ENCODE data around the gene SLC25A44. TPM values are rescaled to one million over a fixed set of nuclear protein-coding genes. Genes with fewer than 3 reads are reported as not detected.
A peak's percentile ranks its signal among the peaks of the same experiment; 100 is the strongest.

SLC25A44 gene, protein sequence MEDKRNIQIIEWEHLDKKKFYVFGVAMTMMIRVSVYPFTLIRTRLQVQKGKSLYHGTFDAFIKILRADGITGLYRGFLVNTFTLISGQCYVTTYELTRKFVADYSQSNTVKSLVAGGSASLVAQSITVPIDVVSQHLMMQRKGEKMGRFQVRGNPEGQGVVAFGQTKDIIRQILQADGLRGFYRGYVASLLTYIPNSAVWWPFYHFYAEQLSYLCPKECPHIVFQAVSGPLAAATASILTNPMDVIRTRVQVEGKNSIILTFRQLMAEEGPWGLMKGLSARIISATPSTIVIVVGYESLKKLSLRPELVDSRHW
- total RNA-seq (2014; rRNA removed; shearing (Covaris generic)): 18.4 and 19.1 TPM in 2 replicates
- 11.6 and 13.1 TPM in 2 replicates for polyA plus RNA-seq (2014; cell fraction: nucleus; rRNA removed)

DNA sequence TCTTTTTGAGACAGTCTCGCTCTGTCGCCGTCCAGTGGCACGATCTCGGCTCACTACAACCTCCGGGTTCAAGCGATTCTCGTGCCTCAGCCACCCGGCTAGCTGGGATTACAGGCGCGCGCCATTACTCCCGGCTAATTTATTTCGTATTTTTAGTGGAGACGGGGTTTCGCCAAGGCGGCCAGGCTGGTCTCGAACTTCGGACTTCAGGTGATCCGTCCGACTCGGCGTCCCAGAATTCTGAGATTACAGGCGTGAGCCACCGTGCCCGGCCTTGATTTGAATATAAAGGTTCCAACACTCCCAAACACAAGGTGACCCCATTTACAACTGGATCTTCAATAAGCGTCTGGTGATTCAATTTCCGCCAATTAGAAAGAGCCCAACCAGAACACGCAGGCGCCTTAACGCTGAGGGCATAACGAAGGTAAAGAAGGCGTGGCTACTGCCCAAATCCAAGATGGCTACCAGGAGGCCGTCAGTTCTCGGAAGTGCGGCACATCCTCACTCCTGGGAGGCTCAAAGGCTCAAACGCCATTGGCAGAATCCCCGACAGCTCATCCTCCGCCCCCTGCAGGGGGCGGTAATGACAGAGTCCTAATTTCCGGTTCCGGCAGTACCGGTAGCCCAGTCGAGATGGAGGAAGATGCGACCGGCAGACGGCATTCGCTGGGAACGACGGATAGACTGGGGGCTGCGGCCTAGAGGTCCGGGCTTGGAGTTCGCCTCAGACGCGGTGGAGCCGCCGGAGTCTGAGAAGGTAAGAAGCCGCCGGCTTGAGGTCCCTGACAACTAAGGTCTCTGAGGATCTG, at the start of gene SLC25A44:
TSS of gene SLC25A44 (plus strand) at position 617 of the 812 bp plus-strand sequence. CDS start 5,744 bp downstream, outside the sequence.
- peak; percentile 100 for DNase-seq (ENCODE audit: extremely low read depth, low read depth)

DNA sequence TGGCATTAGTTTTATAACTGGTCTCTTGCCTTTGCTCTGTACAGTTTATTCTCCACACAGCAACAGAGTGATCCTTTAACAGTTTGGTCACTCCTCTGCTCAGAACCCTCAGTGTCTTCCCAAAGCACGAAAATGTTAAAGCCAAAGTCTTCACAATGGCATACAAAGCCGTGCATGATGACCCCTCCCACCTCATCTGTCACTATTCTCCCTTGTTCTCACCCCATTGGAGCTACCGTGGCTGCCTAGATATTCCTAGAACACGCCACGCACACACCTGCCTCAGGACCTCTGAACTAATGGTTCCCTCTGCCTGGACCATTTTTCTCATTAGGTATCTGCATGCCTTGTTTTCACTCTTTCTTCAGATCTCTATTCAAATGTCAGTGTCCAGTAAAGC, 49.2 kb upstream of the SLC25A44 start:
- DNase-seq (ENCODE audit: extremely low read depth, low read depth): no peak

DNA sequence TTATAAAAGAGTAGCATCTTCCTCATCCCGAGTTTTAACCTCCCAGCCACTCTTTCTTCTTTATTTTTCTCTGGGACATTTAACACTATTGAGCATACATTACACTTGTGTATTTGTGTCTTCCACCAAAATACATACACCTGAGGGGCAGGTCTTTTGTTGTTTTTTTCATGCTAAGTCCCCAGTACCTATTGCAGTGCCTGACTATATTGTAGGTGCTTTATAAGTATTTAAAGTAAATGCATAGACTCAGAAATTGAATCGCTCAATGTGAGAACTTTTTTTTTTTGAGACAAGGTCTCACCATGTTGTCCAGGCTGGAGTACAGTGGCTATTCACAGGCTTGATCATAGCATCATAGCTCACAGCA, 48.3 kb upstream of the SLC25A44 start:
- DNase-seq (ENCODE audit: extremely low read depth, low read depth): no peak

DNA sequence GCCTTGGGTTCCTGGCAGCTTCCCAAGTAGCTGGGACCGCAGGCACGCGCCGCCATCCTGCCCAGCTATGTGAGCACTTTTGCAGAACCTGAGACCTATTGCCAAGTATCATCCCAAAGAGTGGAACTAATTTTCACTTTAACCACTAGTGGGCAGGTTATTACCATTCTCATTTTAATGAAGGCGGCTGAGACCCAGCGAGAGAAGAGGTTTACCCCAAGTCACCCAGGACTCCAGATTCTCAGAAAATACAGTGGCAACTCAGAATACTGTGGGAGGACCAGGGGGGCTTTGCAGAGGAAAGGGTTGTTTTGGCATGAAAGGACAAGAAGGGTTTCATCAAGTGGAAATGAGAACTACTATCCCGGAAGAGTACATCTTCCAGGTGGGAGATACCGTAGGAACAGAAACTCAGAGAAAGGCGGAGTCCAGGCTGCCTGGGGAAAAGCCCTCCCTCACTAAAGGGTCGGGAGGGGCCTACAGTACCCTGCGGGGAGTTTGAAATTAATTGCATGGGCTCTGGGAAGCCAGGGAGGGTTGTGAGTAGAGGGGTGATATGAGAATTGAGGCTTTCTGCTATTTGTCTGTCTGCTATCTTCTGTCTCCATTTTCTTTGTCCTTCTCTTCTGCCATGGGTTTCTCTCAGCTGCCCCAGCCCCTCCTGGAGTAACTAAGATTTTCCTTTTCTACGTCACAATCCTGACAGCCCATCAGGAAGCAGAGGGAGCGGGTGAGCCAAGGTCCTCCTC, 47.7 kb upstream of the SLC25A44 start:
- DNase-seq (ENCODE audit: extremely low read depth, low read depth): peak; percentile 81

DNA sequence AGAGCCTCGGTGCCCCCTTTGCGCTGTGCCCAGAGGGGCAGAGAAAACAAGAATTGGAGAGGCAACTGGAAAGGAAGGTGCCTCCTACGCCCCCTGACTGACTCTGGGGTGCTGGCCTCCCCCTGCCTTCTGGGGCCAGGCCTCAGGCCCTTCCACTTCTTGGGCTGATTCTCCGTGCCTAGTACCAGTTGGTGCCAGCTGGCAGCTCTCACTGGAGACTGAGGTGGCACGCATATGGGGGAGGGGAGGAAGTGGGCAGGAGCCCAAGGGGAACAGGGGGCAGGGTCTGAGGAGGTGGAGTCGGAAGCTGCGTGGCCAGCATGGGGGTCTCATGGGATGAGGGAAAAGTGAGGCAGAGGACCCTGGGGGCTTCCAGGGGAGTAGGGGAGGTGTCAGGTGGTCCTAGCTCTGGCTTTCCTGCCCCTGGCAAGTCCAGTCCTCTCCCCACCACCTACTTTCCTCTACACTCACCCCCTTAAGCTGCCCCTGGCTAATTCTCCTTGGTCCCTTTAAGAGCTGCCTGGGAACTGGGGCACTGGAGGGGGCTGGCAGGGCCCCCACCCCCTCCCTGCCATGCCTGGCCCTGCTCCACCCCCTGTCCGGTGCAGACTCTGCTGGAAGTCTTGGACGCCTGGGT, 47.0 kb upstream of the SLC25A44 start:
- DNase-seq (ENCODE audit: extremely low read depth, low read depth): no peak

DNA sequence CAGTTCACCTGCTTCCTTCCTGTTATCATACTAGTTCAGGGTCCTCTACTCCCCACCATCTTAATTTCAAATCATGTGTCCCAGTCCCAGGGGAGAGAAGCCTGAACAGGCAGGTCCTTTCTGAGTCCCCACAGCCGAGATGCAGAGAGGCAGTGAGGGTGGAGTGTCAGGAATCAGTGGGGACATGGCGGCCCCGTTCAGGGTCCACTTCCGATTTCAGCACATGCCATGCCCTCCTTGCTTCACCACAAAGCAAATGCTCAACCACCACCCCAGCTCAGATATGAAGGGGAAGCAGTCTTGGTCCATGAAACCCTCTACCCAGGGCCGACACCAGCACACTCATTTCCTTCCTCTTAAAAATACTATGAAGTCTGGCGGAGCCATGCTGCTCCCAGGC, 45.7 kb upstream of the SLC25A44 start:
- DNase-seq (ENCODE audit: extremely low read depth, low read depth): no peak

DNA sequence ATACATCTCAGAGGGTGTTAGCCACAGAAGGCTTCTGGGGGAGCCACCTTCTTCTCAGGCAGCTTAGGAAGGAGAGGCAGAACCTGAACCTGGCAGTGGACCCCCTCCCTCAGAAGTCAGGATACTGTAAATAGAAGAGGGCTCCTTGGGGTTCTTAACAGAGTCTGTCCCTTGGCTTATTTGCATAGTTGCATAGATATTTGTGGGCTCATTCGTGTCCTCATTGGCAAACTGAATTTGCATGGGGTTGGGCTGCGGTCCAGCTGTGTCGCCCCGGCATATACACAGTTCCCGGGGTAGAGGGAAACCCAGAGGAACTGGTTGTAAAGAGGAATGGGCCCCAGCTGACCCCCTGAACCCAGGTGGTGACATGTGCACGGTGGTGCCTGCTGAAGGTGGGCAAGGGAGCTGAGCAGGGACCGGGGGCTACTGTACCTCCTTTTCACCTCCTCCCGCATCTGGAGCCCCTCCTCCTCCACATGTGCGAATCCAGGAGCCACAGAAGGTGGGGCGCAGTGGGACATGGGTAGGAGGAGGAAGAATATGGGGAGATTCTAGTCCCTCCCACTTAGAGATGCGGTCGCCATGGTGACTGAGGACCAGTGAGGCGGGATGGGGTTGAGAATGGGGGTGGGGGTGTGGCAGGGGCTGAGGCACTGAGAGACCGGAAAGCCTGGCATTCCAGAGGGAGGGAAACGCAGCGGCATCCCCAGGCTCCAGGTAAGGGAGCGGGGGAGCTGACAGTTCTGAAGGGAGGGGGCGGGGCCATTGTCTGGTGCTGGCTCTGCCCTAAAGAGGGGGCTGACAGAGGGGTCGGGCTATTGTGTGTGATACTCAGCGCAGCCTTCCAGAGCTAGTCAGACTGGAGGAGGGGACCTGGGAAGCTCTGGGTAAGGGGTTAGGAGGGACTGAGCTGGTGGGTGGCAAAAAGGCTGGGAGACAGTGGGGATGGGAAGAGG, 44.3 kb upstream of the SLC25A44 start:
- DNase-seq (ENCODE audit: extremely low read depth, low read depth): no peak

DNA sequence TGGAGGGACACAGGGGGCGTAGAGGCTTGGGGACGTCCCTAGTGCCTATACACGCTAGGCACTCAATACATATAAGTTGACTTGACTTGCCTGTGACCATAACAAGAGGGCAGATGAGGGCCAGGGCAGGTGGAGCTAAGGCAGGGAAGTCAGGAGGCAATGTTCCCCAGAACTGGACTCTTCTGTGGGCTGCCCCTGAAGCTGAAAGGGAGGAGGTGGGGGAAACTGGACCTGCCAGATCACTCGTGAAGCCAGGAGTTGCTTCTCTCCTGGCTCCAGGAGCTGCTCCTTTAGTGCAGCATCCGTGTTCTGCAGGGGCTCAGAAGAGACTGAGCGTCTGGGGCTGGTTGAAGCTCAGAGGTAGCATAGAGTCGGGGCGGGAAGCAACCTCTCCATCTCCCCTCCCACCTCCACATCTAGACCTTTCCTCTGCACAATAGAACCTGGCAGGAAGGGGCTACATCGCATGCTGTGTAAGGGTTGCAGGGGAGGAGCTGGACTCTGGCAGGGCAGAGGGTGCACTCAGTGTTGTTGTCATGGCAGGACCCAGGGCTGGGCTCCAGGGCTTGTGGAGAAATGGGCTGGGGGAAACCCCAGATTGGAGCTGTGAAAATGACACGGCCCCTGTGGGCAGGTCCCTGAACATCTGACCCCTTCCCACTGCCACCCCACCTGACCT, 43.4 kb upstream of the SLC25A44 start:
- DNase-seq (ENCODE audit: extremely low read depth, low read depth): no peak

DNA sequence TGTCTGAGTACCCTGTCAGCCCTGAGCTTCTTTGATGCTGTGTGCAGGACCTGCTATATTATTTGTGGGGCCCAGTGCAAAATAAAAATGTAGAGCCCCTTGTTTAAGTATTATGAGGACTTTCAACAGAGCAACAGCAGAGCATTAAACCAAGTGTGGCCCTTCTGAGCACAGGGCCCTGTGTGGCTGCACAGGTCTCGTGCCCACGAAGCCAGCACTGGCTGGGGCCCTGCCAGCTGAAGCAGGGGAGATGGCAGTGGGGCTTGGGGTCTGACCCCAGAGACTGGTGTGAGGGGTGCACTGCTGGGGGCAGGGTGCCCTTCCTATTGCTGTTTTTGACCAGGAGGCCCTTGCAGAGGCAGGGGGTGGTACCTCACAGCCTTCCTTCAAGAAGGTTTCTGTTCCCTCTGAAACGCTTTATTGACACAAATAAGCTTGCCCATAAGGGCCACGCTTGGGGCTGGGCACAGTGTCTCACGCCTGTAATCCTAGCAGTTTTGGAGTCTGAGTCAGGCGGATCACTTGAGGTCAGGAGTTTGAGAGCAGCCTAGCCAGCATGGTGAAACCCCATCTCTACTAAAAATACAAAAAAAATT, 42.7 kb upstream of the SLC25A44 start:
- no peak for DNase-seq (ENCODE audit: extremely low read depth, low read depth)

DNA sequence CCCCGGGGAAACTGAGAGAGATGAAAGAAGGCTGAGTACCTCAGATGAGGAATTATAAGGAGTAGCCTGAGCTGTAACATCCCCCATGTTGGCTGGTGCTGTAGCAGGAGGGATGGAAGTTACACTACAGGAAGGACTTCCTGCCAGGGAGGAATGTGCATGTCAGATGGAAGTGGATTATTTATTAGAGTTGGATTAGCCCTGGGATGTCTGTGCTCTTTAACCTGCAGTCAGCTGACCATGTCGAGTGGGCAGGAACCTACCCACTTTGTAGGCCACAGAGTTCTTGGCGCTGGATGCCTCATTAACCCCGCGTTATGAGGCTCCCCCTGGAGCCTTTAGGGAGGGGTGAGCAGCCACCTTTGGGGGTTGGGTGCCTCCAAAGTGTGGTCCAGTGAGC, 41.3 kb upstream of the SLC25A44 start:
- DNase-seq (ENCODE audit: extremely low read depth, low read depth): no peak

DNA sequence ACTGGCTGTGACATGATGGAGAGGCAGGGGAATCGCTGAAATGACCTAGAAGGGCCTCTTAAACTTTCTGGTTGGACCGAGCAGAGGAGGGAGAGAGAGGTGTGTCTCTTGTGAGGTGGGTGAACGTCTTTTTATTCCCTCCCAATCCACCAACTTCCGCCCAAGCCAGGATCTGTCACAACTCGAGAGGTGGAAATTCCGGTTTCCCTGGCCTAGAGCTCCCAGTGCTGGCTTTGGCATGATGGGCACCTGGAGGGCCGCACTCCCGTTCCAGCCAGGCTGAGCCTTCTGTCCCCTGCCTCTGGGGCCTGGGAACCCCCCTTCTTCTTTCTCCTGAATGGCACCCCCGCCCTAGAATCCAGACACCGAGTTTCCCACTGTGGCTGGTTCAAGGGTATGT, 40.5 kb upstream of the SLC25A44 start, which contains the start of gene SEMA4A:
TSS of gene SEMA4A (plus strand) at position 224 of the 400 bp plus-strand sequence. CDS start 994 bp downstream, outside the sequence.
- DNase-seq (ENCODE audit: extremely low read depth, low read depth): no peak

DNA sequence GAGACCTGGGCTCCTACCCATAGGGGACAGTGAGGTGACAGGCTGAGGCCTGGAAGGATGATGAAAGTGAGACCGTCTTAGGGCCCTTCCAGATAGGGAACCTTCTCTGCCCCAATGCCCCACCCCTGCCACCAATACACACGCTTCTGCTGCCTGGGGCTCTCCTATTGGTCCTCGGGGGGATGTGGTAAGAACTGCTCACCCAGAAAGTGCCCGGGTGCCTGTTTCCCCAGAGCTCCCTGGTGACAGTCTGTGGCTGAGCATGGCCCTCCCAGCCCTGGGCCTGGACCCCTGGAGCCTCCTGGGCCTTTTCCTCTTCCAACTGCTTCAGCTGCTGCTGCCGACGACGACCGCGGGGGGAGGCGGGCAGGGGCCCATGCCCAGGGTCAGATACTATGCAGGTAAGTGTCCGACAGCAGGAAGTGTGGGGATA, 39.6 kb upstream of the SLC25A44 start:
- DNase-seq (ENCODE audit: extremely low read depth, low read depth): no peak

DNA sequence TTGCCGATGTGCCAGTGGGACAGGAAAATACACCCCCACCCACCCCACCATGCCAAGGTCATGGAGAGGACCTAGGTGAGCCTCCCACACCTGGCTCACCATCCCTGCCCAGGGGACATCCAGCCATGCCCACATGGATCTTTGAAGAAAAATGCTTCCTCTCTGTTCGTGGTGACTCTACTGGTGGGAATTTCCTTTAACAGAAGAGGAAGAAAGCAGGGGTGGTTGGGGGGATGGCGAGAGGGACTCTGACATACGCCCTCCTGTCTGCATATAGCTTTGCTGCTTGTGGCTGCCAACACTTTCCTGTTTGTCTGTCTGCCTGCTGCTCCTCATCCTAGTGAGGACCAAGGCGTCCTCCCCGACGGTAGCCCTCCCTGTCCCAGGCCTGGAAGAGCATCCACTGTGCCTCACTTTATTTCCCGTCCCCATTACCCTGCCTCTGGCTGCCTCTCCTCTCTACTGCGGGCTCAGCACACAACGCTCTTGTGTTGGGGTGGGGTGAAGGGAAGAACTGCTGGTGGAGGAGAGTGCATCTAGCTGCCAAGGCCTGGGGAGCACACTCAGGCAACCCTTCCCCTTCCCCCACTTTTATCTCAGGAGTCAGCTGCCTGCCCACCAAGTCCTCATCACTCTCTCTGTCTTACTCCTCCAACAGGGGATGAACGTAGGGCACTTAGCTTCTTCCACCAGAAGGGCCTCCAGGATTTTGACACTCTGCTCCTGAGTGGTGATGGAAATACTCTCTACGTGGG, 38.0 kb upstream of the SLC25A44 start:
- DNase-seq (ENCODE audit: extremely low read depth, low read depth): no peak

DNA sequence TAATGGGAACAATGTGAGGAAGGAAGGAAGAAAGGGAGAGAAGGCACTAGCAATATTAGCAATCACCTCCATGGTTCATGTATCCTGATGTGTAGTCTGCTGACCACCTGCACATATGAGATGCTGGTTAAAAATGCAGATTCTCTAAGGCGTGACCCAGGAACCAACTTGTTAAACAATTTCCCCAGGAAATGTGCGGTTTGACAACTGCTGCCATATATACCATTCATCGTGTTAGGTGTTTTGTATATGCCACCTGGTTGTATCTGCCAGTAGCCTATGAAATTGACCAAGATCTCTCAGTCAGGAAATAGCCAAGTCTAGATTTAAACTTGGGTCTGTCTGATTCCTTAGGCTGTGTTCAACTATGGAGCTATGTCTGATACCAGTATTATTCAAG, 36.4 kb upstream of the SLC25A44 start:
- DNase-seq (ENCODE audit: extremely low read depth, low read depth): no peak

DNA sequence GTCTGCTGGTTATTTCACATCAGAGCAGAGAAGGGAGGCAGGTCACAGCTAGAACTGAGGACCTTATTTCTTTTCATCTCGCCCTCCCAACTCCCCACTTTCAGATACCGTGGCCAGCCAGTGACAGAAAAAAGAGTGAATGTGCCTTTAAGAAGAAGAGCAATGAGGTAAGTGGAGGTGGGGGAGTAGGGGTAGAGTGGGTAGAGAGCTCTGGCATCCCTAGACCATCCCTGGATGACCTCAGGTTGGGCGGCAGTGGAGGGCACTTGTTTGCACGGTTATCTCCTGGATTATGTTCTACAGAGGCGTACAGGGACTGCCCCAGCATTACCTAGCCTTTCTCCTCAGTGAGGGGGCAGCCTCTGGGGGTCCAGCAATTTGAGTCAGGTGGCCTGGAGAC, 35.9 kb upstream of the SLC25A44 start:
- no peak for DNase-seq (ENCODE audit: extremely low read depth, low read depth)

DNA sequence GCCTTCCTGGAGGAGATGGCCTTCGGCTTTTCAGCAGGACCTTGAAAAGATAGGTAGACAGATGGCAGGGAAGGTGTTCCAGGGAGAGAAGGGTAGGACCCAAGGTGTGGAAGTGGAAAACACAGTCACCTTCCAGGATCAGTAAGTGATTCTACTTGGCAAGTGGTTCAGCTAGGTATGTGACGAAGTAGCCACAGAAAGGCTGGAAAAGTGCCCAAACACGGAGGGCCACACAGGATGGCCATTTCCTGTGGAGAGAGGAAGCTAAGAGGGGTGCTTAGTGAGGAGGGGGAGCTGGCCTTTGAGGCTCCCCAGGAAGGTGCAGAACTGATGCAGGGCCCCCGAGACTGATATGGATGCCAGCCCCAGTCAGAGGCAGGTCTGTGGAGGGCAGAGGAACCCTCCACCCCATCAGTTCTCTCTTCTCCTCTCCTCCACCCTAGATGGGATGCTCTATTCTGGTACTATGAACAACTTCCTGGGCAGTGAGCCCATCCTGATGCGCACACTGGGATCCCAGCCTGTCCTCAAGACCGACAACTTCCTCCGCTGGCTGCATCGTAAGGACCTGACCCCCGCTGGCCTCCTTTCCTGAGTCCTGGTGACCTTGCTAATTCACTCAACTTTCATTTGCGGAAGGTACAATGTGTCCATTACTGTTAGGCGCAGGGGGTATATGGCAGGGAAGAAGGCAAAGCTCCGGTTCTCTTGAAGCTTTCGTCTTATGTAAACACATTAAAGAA, 33.7 kb upstream of the SLC25A44 start:
- no peak for DNase-seq (ENCODE audit: extremely low read depth, low read depth)

DNA sequence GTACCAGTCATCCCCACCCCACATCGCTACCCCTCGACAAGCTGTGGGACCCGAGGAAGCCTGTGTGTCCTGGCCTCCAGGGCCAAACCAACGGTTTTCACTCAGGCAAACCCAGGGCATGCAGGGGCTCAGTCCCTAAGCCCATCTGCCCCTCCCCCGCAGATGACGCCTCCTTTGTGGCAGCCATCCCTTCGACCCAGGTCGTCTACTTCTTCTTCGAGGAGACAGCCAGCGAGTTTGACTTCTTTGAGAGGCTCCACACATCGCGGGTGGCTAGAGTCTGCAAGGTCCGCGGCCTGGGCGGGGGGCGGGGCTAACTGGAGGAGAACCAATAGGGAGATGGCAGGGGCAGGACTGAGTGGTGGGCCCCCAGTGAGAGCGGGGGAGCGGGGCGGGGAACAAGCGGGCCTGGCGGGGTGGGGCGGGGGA, 33.1 kb upstream of the SLC25A44 start:
- DNase-seq (ENCODE audit: extremely low read depth, low read depth): no peak

Data from NCI-H460 (cell line).